ENCODE measurements around the gene RDH14. TPM values are rescaled to one million over a fixed set of nuclear protein-coding genes. Genes with fewer than 3 reads are reported as not detected.

Gene RDH14
- total RNA-seq, 1 experiment from 2014 or later = 19.0 TPM

DNA sequence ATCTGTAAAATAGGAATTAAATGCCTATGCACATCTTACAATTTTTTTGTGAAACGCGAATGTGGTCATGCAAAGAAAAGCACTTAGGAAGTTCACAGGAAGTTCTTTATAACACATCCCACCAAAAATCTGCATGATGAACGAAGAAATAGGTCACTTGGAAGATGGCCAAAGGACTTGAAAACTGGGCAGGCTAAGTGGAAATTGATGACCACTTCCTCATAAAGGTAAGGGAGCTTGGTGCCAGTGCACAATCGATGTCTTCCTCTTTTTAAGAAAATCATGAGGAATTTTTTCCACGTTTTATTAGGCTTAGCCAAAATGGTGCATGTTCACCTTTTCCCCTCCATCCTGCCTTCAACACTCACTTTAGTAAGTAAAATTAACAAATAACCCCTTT, 37.2 kb upstream of the RDH14 start:
- H3K27me3 ChIP-seq (replicated peaks; ENCODE audit: insufficient read depth, low read depth, low read length, poor library complexity) = no peaks in the 10 kb centered on the region
- H3K4me3 ChIP-seq (ENCODE audit: low read depth, low read length, poor library complexity, severe bottlenecking) = no peak overlapping the region
- no peaks in the 10 kb centered on the region for H3K36me3 ChIP-seq (ENCODE audit: insufficient read depth, low read length, poor library complexity, severe bottlenecking)
- POLR2A ChIA-PET (ENCODE audit: low non-redundant PET) = interaction anchor here (0.6 kb wide), 1 partner anchor 545 kb away, joined by 3 read pairs; no protein-coding TSS in a partner anchor
- TF ChIP-seq, protein P1, sequence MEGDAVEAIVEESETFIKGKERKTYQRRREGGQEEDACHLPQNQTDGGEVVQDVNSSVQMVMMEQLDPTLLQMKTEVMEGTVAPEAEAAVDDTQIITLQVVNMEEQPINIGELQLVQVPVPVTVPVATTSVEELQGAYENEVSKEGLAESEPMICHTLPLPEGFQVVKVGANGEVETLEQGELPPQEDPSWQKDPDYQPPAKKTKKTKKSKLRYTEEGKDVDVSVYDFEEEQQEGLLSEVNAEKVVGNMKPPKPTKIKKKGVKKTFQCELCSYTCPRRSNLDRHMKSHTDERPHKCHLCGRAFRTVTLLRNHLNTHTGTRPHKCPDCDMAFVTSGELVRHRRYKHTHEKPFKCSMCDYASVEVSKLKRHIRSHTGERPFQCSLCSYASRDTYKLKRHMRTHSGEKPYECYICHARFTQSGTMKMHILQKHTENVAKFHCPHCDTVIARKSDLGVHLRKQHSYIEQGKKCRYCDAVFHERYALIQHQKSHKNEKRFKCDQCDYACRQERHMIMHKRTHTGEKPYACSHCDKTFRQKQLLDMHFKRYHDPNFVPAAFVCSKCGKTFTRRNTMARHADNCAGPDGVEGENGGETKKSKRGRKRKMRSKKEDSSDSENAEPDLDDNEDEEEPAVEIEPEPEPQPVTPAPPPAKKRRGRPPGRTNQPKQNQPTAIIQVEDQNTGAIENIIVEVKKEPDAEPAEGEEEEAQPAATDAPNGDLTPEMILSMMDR (conservative IDR thresholded peaks at IDR 0.05; ENCODE audit: low read depth, low read length) = no peak
- intact Hi-C loops (cut with micrococcal nuclease; ENCODE audit: unreplicated experiment) = no loop called here
- H3K9me3 ChIP-seq (ENCODE audit: low read depth, low read length, poor library complexity, severe bottlenecking) = no peaks in the 10 kb centered on the region
- H3K4me1 ChIP-seq (ENCODE audit: insufficient read depth, low read length, poor library complexity, severe bottlenecking) = peaks cover 22% of the 10 kb centered on the region
- CTCF ChIA-PET = no interaction called here
- H3K27ac ChIP-seq (ENCODE audit: low read depth, low read length, poor library complexity, severe bottlenecking) = no peak overlapping the region
- no peak for DNase-seq (ENCODE audit: low spot score)
- no TSS peak for BruUV-seq (replicated peaks)

DNA sequence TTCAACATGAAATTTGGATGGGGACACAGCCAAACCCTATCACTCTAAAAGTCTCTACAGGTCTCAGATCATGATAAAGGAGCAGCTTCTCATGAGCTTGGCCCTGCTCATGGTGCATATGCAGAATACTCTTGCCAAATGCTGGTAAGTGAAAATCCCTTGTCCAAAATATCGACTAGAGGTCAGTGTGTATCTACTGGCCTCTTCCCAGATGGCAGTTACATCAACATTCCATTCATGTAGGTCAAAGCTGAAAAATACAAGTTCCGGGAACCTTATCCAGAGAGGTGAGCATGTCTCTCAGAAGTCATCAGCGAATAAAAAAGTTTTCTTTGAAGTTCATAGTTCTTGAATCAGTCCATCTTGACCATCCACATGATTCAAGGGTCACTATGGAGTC, 36.5 kb upstream of the RDH14 start:
- peaks cover 22% of the 10 kb centered on the region for H3K4me1 ChIP-seq (ENCODE audit: insufficient read depth, low read length, poor library complexity, severe bottlenecking)
- TF ChIP-seq EZH2 (IDR thresholded peaks at IDR 0.05; ENCODE audit: borderline replicate concordance, low read depth, low read length, poor library complexity, severe bottlenecking) = no peak
- TF ChIP-seq, protein P1 (conservative IDR thresholded peaks at IDR 0.05; ENCODE audit: low read depth, low read length) = no peak
- POLR2A ChIA-PET (ENCODE audit: low non-redundant PET) = no interaction called here
- H3K27ac ChIP-seq (ENCODE audit: low read depth, low read length, poor library complexity, severe bottlenecking) = no peak overlapping the region
- intact Hi-C loops (cut with micrococcal nuclease; ENCODE audit: unreplicated experiment) = no loop called here
- H3K36me3 ChIP-seq (ENCODE audit: insufficient read depth, low read length, poor library complexity, severe bottlenecking) = no peaks in the 10 kb centered on the region
- H3K4me3 ChIP-seq (ENCODE audit: low read depth, low read length, poor library complexity, severe bottlenecking) = no peak overlapping the region
- BruUV-seq (replicated peaks) = no TSS peak
- H3K27me3 ChIP-seq (replicated peaks; ENCODE audit: insufficient read depth, low read depth, low read length, poor library complexity) = no peaks in the 10 kb centered on the region
- no peaks in the 10 kb centered on the region for H3K9me3 ChIP-seq (ENCODE audit: low read depth, low read length, poor library complexity, severe bottlenecking)
- no peak for DNase-seq (ENCODE audit: low spot score)
- CTCF ChIA-PET = no interaction called here

DNA sequence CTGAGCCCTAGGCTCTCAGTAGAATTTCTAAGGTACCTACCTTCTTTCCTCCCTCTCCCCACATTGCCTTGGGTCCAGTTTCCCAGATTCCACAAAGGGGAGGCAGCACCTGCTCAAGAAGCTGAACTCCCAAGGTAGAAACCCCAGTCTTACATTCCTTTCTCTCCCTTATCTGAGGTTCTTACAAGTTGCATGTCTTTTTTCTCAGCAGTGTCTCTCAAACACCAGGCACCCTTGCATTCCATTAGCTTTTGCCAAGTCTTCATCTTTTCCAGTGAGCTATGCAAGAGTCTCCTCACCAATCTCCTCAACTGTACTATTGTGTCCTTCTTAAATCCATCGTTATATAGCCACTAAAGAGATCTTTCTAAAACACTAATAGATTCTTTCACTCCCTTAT, 33.0 kb upstream of the RDH14 start:
- BruUV-seq (replicated peaks) = no TSS peak
- Histone ChIP-seq H3K9me3 (ENCODE audit: low read depth, low read length, poor library complexity, severe bottlenecking) (no peaks in the 10 kb centered on the region), H3K4me1 (ENCODE audit: insufficient read depth, low read length, poor library complexity, severe bottlenecking) (peaks cover 13% of the 10 kb centered on the region), H3K27ac (ENCODE audit: low read depth, low read length, poor library complexity, severe bottlenecking) (no peak overlapping the region), H3K36me3 (ENCODE audit: insufficient read depth, low read length, poor library complexity, severe bottlenecking) (no peaks in the 10 kb centered on the region), H3K4me3 (ENCODE audit: low read depth, low read length, poor library complexity, severe bottlenecking) (no peak overlapping the region), H3K27me3 (replicated peaks; ENCODE audit: insufficient read depth, low read depth, low read length, poor library complexity) (no peaks in the 10 kb centered on the region)
- ChIA-PET POLR2A (ENCODE audit: low non-redundant PET) (no interaction called here), CTCF (no interaction called here)
- no peak for DNase-seq (ENCODE audit: low spot score)
- intact Hi-C loops (cut with micrococcal nuclease; ENCODE audit: unreplicated experiment) = no loop called here
- TF ChIP-seq, protein P1 (conservative IDR thresholded peaks at IDR 0.05; ENCODE audit: low read depth, low read length) = no peak
- TF ChIP-seq EZH2 (IDR thresholded peaks at IDR 0.05; ENCODE audit: borderline replicate concordance, low read depth, low read length, poor library complexity, severe bottlenecking) = no peak
